AG09309 (cell line): ENCODE measurements around the gene C1QTNF5.

Experiments used
- DNase-seq: peaks from one replicate; pipeline ENCODE4 v3.0.0-alpha.2; 2010; ENCODE audit warnings: low read depth
- H3K4me3 ChIP-seq: 2 replicates; pipeline ENCODE4 v1.5.1; 2011; ENCODE audit warnings: mild to moderate bottlenecking, low read depth, low read length, moderate library complexity; ENCODE audit not compliant: control insufficient read depth
- TF ChIP-seq, protein P1 (sequence below): IDR thresholded peaks from 2 replicates; pipeline ENCODE4 v1.5.1; 2011; ENCODE audit warnings: mild to moderate bottlenecking, low read depth, low read length, inconsistent platforms; ENCODE audit not compliant: insufficient read depth, control insufficient read depth; ENCODE audit errors: missing control alignments

C1QTNF5 gene

DNA sequence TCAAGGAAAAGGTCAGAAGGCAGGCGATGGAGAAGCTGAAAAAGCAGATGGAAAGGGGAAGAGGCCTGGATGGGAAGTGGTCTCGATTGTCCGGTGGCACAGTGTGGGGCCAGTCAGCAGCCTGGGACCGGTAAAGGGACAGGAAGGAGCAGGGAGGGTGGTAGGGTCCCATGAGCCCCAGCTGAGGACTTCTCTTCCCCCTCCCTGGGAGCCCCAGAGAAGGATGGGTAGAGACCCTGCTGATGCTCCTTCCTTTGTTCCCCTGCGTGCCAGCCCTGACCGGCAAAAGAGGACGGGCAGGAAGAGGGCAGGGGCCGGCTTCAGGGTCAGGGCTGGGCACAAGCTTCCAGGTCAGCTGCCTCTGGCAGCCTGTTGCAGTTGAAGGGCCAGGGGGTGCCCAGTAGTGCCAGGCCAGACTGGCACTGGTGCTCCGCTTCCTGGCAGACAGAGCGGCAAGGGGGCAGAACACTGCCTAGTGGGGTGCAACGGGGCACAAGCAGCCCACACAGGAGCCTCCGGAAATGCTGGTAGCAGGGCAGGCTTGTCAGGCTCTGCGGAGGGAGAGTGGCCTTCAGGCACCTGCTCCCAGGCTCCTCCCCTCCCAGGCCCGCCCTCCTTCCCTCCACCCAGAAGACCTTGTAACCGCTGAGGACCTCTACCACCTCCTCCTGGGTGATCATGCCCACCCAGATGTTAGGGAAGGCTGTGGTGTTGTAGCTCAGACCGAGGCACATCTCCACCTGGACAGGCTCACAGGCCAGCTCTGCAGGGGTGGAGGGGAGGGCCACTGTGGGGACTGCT, 739 bp upstream of the C1QTNF5 start:
- TF ChIP-seq, protein P1, sequence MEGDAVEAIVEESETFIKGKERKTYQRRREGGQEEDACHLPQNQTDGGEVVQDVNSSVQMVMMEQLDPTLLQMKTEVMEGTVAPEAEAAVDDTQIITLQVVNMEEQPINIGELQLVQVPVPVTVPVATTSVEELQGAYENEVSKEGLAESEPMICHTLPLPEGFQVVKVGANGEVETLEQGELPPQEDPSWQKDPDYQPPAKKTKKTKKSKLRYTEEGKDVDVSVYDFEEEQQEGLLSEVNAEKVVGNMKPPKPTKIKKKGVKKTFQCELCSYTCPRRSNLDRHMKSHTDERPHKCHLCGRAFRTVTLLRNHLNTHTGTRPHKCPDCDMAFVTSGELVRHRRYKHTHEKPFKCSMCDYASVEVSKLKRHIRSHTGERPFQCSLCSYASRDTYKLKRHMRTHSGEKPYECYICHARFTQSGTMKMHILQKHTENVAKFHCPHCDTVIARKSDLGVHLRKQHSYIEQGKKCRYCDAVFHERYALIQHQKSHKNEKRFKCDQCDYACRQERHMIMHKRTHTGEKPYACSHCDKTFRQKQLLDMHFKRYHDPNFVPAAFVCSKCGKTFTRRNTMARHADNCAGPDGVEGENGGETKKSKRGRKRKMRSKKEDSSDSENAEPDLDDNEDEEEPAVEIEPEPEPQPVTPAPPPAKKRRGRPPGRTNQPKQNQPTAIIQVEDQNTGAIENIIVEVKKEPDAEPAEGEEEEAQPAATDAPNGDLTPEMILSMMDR: no peak
- H3K4me3 ChIP-seq: no peak overlapping the region
- DNase-seq: no peak

DNA sequence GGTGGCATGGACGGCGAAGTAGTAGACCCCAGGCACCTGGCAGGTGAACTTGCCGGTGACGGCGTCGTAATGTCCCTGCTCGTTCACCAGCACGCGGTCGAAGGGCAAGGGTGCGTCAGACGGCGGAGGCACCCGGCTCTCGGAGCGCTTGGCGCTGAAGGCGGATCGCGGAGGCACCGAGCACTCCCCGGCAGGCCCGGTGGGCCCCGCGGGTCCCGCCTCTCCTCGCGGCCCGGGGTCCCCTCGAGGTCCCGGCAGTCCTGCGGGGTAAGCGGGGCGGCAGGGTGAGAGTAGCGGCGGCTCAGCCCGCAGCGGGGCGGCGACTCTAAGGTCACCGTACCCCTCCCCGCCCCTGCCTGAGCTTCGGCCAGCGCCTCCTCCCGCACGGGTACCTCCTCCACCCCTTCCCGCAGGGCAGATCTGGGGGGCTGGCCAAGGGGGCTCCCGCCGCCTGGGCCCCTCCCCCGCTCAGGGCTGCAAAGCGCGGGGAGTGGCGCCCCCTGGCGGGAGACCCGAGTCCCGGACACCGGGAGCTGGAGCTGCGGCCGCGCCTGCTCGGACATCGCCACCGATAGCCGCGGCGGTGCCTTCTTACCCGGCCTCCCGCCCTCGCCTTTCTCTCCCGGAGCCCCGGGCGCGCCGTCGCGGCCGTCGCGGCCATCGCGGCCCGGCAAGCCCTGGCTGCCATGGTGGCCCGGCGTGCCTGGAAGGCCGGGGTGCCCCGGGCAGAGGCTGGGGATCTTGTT, 921 bp downstream of the C1QTNF5 start:
- peak overlapping the region; percentile 53 for H3K4me3 ChIP-seq
- no peak for DNase-seq
- TF ChIP-seq, protein P1: peak; percentile 71

DNA sequence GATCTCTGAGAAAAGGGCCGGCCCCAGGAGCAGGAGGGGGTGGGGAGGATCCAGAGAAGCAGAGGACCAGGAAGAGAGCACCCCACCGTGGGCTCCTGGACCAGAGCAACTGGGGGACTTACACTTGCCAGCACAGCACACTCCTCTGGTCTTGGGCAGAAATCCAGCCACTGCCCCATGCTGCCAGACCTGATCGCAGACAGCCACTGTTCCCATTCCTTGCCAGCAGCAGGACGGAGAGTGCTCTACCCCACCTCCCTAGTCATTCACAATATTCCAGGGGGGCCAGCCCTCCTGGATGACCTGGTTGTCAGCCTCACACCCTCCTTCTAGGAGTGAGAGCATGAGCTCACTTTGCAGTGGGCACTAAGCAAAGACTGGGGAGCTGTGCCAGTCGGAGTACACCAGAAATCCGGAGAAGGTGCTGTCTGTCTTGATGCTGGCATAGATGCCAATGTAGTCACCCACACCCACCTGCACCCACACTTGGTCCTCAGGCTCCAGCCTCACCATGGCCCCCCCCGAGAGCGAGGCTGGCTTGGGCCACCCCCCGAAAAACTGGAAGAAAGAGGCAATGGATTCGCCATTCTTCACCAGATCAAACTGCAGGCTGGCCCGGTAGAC, 1.6 kb downstream of the C1QTNF5 start:
- peak overlapping the region; percentile 9; the same call in 1 of the 2 replicates for H3K4me3 ChIP-seq
- DNase-seq: no peak
- TF ChIP-seq, protein P1: no peak

DNA sequence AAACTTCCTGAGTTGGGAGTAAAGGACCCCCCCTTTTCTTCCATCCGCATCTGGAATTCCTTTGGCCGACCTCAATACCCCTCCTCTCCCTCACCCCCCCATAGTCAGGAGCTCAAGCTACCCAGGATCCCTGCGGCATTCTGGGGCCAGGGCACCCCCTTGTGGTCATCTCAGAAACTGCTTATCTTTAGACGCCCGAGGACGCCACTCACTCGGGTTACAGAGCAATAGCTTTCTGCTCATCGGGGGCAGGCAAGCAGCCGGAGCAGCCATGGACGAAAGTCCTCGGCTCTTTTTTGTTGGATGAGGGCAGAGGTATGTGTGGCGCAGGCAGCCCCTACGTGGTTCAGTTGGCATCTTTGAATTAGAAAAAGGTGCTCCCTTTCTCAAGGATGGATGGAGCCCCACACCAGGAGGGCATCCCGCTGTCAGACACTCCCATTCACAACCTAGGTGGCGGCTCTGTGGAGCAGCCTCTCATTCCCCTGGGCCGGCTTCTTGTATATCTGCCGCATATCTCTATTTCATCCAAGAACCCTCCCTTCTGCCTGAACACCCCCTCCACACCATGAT, 2.3 kb downstream of the C1QTNF5 start:
- DNase-seq: no peak
- H3K4me3 ChIP-seq: no peak overlapping the region; the same call in 1 of the 2 replicates
- TF ChIP-seq, protein P1: peak; percentile 89

DNA sequence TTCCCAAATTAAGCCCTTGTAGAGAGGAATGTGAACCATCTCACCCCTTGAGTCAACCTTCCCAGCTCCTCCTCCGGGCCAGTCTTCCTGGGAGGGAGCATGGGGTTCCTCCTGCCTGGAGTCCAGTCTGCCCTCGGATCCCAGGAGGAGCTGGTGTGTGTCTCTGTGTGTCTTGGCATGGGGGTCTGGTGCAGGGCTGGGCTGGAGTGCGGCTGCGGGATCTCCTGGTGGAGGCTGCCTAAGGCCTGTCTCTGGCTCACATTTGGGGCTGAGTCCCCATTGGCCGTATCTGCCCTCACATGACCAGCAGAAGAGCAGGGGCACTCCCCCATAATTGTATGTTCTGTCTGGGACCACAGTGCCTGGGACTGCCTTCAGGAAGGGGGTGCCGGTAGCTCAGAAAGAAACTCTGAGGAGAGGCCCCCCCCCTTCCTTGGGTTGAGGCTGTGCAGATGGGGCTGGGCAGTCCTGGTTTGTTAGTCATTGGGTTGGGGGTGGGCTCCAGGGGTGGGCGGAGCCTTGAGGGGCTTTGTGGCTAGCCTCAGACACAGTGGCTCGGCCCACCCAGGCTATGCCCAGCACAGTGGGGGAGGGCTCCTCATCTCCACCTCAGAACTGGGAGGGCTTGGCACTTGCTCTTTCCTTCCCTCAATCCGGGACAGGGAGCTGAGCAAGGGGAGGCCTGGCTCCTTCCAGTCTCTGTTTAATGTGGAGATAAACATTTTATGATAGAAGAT, 2.9 kb downstream of the C1QTNF5 start:
- TF ChIP-seq, protein P1: no peak
- DNase-seq: no peak
- peak overlapping the region; percentile 14 for H3K4me3 ChIP-seq

DNA sequence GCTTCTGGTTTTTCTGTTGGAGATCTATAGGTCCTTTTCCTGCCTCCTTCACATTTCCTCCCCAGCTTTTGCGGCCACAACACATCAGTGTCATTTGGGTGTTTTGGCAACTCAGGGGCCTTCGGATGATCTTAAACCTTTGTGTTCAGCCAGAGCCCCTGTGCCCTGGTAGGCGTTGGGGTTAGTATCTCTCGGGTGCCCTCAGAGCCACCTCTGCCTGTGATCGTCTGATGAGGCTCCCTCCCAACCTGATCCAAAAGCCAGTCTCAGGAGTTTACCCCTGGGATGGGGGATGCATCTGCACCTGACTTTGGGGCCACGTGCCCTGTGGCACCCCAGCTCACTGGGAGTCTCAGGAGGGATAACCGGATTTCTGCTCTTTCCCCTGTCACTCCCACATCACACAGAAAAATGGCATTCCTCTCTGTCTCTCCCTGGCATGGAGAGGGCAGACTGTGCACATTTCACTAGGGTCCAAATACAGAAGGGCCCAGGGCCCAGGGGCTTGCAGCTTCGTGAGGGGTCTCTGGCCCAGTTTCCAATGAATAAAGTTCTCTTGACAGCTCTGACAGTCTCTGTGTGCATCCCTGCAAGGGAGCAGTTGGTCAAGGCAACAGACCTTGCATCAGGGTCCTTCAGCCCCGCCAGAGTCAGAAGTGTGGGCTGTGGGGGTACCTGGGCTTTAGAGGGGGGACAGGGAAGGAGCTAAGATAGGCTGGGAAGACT, 3.8 kb downstream of the C1QTNF5 start:
- DNase-seq: no peak
- no peak overlapping the region for H3K4me3 ChIP-seq
- TF ChIP-seq, protein P1: no peak
